ENCODE results near the gene SLC25A26. TPM values are rescaled to one million over a fixed set of nuclear protein-coding genes. Genes with fewer than 3 reads are reported as not detected.

Gene SLC25A26
- polyA plus RNA-seq, 1 donor (not counting 4 experiments of a cell fraction or from before 2014, with no cell fraction given), result 25.2 TPM

GRCh38 chr3:66385066-66385465 lies 164.3 kb downstream of the SLC25A26 start:
- no peak for FAIRE-seq

DNA sequence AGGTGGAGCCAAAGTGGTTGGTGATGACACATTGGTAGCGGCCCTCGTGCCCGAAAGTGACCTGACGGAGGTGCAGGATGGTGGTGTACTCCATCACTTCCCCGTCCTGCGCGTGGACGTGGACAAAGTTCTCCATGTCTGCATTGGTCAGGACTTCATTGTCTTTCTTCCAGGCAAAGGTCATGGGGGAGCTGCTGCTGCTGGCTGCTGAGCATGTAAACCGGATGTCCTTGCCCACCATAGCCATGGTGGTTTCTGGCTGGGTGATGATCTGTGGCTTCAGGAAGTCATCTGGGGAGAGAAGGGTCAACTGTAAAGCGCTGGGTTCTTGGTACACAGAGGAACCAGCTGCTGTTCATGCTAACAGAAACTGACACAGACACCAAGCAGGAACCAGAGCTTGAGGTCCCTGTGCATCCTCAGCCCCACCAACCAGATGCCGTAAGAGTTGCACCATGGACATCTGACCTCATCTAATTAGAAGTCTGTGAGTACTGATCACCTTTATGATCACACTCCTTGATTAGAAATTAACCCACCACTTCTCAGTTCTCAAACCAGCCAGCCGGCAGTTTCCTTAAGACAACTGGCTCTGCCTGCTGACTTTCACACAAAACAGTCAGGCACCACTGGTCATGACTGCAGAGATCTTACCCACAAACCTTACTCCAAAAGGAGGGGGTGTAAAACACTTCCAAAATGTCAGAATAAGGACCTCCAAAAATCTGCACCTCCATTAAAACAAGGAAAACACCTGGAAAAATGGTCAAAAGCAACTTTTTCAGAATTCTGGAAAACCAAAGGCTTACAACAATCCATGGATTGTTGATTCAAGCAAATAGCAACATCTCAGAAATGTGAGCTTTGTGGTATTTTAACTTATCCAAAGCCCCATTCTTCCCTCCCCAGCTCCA lies 165.5 kb downstream of the SLC25A26 start:
- Histone ChIP-seq H3K9me3 (ENCODE audit: control insufficient read depth, low read depth, low read length) (no peaks in the 10 kb centered on the region), H2AFZ (ENCODE audit: control insufficient read depth, low read length) (no peak overlapping the region), H3K9ac (ENCODE audit: control insufficient read depth, extremely low read depth, insufficient read depth, low read length) (no peak overlapping the region), H3K4me1 (ENCODE audit: control insufficient read depth, extremely low read depth, insufficient read depth, low read length) (no peaks in the 10 kb centered on the region), H3K36me3 (ENCODE audit: control insufficient read depth in 2 of 2, extremely low read depth in 1 of 2, insufficient read depth in 2 of 2, low read length in 2 of 2) (peaks cover 28 to 32% of the 10 kb centered on the region in 2 experiments), H3K4me3 (ENCODE audit: control insufficient read depth in 2 of 3, extremely low read depth in 1 of 3, insufficient read depth in 2 of 3, low read depth in 1 of 3, low read length in 3 of 3) (no peak overlapping the region), H3K79me2 (ENCODE audit: control insufficient read depth, insufficient read depth, low read length) (no peaks in the 10 kb centered on the region), H3K27ac (ENCODE audit: control insufficient read depth, insufficient read depth, low read length) (no peak overlapping the region), H3K4me2 (ENCODE audit: control insufficient read depth, extremely low read depth, insufficient read depth, low read depth, low read length) (no peak overlapping the region), H3K27me3 (ENCODE audit: control insufficient read depth, extremely low read depth, insufficient read depth, low read length) (no peaks in the 10 kb centered on the region), H3K9me1 (ENCODE audit: control insufficient read depth, extremely low read depth, insufficient read depth, low read length) (no peaks in the 10 kb centered on the region), H4K20me1 (ENCODE audit: control insufficient read depth, extremely low read depth, insufficient read depth, low read length) (no peaks in the 10 kb centered on the region)
- DNase-seq (ENCODE audit: low read depth, low spot score) (no peak), FAIRE-seq (no peak)
- no peak for TF ChIP-seq EZH2 (IDR thresholded peaks at IDR 0.05; ENCODE audit: low read length)
- TF ChIP-seq, protein P1, sequence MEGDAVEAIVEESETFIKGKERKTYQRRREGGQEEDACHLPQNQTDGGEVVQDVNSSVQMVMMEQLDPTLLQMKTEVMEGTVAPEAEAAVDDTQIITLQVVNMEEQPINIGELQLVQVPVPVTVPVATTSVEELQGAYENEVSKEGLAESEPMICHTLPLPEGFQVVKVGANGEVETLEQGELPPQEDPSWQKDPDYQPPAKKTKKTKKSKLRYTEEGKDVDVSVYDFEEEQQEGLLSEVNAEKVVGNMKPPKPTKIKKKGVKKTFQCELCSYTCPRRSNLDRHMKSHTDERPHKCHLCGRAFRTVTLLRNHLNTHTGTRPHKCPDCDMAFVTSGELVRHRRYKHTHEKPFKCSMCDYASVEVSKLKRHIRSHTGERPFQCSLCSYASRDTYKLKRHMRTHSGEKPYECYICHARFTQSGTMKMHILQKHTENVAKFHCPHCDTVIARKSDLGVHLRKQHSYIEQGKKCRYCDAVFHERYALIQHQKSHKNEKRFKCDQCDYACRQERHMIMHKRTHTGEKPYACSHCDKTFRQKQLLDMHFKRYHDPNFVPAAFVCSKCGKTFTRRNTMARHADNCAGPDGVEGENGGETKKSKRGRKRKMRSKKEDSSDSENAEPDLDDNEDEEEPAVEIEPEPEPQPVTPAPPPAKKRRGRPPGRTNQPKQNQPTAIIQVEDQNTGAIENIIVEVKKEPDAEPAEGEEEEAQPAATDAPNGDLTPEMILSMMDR (optimal IDR thresholded peaks at IDR 0.05 in 1 of 3, IDR thresholded peaks at IDR 0.05 in 1 of 3, conservative IDR thresholded peaks at IDR 0.05 in 1 of 3; ENCODE audit: extremely low read depth in 1 of 3, insufficient read depth in 2 of 3, low read length in 3 of 3), result no peak
- dilution Hi-C loops (cut with MboI; ENCODE audit: extremely low pct_ligation_motif_present, low sequenced_read_pairs), result no loop called here

More at GRCh38 chr3:66385066-66385465, 164.3 kb downstream of the SLC25A26 start:
- H3K9me3 ChIP-seq (ENCODE audit: control insufficient read depth, low read depth, low read length), result no peaks in the 10 kb centered on the region
- no peak overlapping the region for H3K4me3 ChIP-seq (ENCODE audit: control insufficient read depth in 2 of 3, extremely low read depth in 1 of 3, insufficient read depth in 2 of 3, low read depth in 1 of 3, low read length in 3 of 3)
- no peaks in the 10 kb centered on the region for H4K20me1 ChIP-seq (ENCODE audit: control insufficient read depth, extremely low read depth, insufficient read depth, low read length)
- no peaks in the 10 kb centered on the region for H3K79me2 ChIP-seq (ENCODE audit: control insufficient read depth, insufficient read depth, low read length)
- H3K27me3 ChIP-seq (ENCODE audit: control insufficient read depth, extremely low read depth, insufficient read depth, low read length), result no peaks in the 10 kb centered on the region
- TF ChIP-seq, protein P1 (optimal IDR thresholded peaks at IDR 0.05 in 1 of 3, IDR thresholded peaks at IDR 0.05 in 1 of 3, conservative IDR thresholded peaks at IDR 0.05 in 1 of 3; ENCODE audit: extremely low read depth in 1 of 3, insufficient read depth in 2 of 3, low read length in 3 of 3), result no peak
- TF ChIP-seq EZH2 (IDR thresholded peaks at IDR 0.05; ENCODE audit: low read length), result no peak
- DNase-seq (ENCODE audit: low read depth, low spot score), result no peak
- H2AFZ ChIP-seq (ENCODE audit: control insufficient read depth, low read length), result no peak overlapping the region
- no peaks in the 10 kb centered on the region for H3K9me1 ChIP-seq (ENCODE audit: control insufficient read depth, extremely low read depth, insufficient read depth, low read length)
- H3K36me3 ChIP-seq (ENCODE audit: control insufficient read depth in 2 of 2, extremely low read depth in 1 of 2, insufficient read depth in 2 of 2, low read length in 2 of 2), result peaks cover 28 to 38% of the 10 kb centered on the region in 2 experiments
- no peak overlapping the region for H3K4me2 ChIP-seq (ENCODE audit: control insufficient read depth, extremely low read depth, insufficient read depth, low read depth, low read length)
- no peaks in the 10 kb centered on the region for H3K4me1 ChIP-seq (ENCODE audit: control insufficient read depth, extremely low read depth, insufficient read depth, low read length)
- no peak overlapping the region for H3K27ac ChIP-seq (ENCODE audit: control insufficient read depth, insufficient read depth, low read length)
- no peak overlapping the region for H3K9ac ChIP-seq (ENCODE audit: control insufficient read depth, extremely low read depth, insufficient read depth, low read length)
- dilution Hi-C loops (cut with MboI; ENCODE audit: extremely low pct_ligation_motif_present, low sequenced_read_pairs), result no loop called here
